Spinal cord (tissue), 10 donors: ENCODE results near the gene RUNX1. TPM values are rescaled to one million over a fixed set of nuclear protein-coding genes. Genes with fewer than 3 reads are reported as not detected.

ENCODE experiments used
- DNase-seq, 6 donors: peaks; one replicate each; pipeline versions ENCODE4 v3.0.0 to v3.0.0-alpha.2; 2013 to 2015; ENCODE audit warnings: low spot score in 6 of 6, low read depth in 4 of 6
- H3K27ac ChIP-seq: one replicate; pipeline ENCODE4 v1.5.1; 2013; ENCODE audit warnings: low read depth, low read length, control low read depth
- H3K27me3 ChIP-seq: one replicate; pipeline ENCODE4 v1.6.1; 2013; ENCODE audit warnings: low read length; ENCODE audit not compliant: control insufficient read depth, insufficient read depth
- H3K36me3 ChIP-seq: one replicate; pipeline ENCODE4 v1.6.1; 2013; ENCODE audit warnings: low read length; ENCODE audit not compliant: control insufficient read depth, insufficient read depth
- H3K4me1 ChIP-seq: one replicate; pipeline ENCODE4 v1.6.1; 2013; ENCODE audit warnings: low read length; ENCODE audit not compliant: control insufficient read depth, insufficient read depth
- H3K4me3 ChIP-seq: one replicate; pipeline ENCODE4 v1.5.1; 2013; ENCODE audit warnings: low read depth, low read length, control low read depth
- H3K9me3 ChIP-seq: one replicate; pipeline ENCODE4 v1.6.1; 2013; ENCODE audit warnings: low read length; ENCODE audit not compliant: control insufficient read depth, insufficient read depth
- WGBS: methylation state at CpG from one replicate; pipeline ENCODE4 v1.1.5; 2013; ENCODE audit warnings: missing lambda C conversion rate; ENCODE audit not compliant: insufficient coverage; 5-methylcytosine and 5-hydroxymethylcytosine counted together
- polyA plus RNA-seq, 2 donors: library from polyadenylated mRNA; unstranded; fragments of 120-200 nt; gene quantifications; one replicate each; pipeline ENCODE4 v1.2.1, GENCODE V29; 2013; ENCODE audit not compliant: insufficient read length in 2 of 2
- total RNA-seq, 2 donors: library from RNA; depleted of rRNA in 1 of 2; stranded (reverse); fragments of 120-200 nt in 1 of 2; fragments of >200 nt in 1 of 2; gene quantifications; one replicate each; pipeline versions ENCODE4 v1.2.3 to v1.2.4, GENCODE V29; 2013 to 2014
- donor health status: healthy.

Gene RUNX1
- total and polyA plus RNA-seq, 4 donors: 2.1 to 7.1 (median 3.2) TPM

DNA sequence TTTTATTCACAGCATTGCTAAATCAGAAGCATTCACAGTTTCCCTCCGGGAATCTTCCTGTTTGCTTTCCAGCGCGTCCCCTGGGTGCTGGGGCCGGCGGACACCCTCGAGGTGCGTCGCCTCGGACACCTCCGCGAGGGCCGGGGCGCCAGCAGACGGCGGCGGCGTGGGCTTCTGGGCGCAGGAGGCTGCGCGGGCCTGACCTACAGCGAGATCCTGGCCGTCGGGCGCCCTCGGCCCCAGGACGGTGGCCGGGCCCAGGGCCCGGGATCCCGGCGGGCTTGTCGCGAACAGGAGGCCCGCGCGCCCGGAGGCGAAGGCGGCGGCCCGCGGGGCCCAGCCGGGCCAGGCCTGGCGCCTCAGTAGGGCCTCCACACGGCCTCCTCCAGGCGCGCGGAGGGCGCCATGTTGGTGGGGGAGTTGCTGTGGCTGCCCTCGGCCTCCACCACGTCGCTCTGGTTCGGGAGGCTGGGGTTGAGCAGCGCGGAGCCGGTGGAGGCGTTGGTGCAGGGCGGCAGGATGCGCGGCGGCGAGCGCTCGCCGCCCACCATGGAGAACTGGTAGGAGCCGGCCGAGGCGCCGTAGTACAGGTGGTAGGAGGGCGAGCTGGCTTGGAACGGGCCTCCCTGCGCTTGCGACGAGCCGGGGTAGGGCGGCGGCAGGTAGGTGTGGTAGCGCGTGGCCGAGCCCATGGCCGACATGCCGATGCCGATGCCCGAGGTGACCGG is 257.2 kb downstream of the RUNX1 start:
- Histone ChIP-seq H3K4me3 (no peak overlapping the region), H3K36me3 (no peaks in the 10 kb centered on the region), H3K27ac (no peak overlapping the region), H3K27me3 (no peaks in the 10 kb centered on the region), H3K9me3 (no peaks in the 10 kb centered on the region), H3K4me1 (no peaks in the 10 kb centered on the region)
- no peak for DNase-seq
- 73% methylated on average over 84 of the region's 84 CpGs for WGBS

DNA sequence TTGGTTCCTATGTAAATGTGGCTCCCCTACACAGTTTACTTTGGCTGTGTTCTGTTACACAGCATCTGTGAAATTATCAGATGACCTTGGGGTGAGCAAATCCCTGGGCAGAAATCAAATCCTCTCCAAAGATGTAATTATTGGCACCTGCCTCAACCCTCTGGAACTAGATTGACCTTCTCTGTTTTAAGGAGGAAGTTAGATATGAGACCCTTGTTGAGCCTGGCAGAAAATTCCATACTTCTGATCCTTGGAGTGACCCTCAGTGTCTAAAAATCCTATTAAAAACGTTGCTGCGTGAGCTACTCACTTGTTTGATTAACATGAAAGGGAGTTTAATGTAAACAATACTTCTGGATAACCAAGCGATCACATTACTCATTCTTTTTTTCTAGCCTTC is 258.3 kb downstream of the RUNX1 start:
- H3K27me3 ChIP-seq: no peaks in the 10 kb centered on the region
- DNase-seq: no peak
- no peaks in the 10 kb centered on the region for H3K4me1 ChIP-seq
- WGBS: no CpG with 5 or more reads among the region's 3 CpGs
- no peaks in the 10 kb centered on the region for H3K36me3 ChIP-seq
- no peak overlapping the region for H3K4me3 ChIP-seq
- H3K9me3 ChIP-seq: no peaks in the 10 kb centered on the region
- no peak overlapping the region for H3K27ac ChIP-seq

- WGBS: 100% methylated on average over 3 of the region's 6 CpGs
- H3K4me1 ChIP-seq: no peaks in the 10 kb centered on the region
- no peak for DNase-seq
- no peak overlapping the region for H3K4me3 ChIP-seq
- no peaks in the 10 kb centered on the region for H3K9me3 ChIP-seq
- no peaks in the 10 kb centered on the region for H3K27me3 ChIP-seq
- no peaks in the 10 kb centered on the region for H3K36me3 ChIP-seq
- H3K27ac ChIP-seq: no peak overlapping the region
Observed at GRCh38 chr21:34790341-34790740, 258.8 kb downstream of the RUNX1 start.

GRCh38 chr21:34788879-34789278 is 260.2 kb downstream of the RUNX1 start:
- H3K27ac ChIP-seq: no peak overlapping the region
- H3K9me3 ChIP-seq: no peaks in the 10 kb centered on the region
- H3K27me3 ChIP-seq: no peaks in the 10 kb centered on the region
- 100% methylated on average over 1 of the region's 1 CpG for WGBS
- no peaks in the 10 kb centered on the region for H3K4me1 ChIP-seq
- no peak for DNase-seq
- H3K4me3 ChIP-seq: no peak overlapping the region
- H3K36me3 ChIP-seq: no peaks in the 10 kb centered on the region

- Histone ChIP-seq H3K4me3 (no peak overlapping the region), H3K27me3 (no peaks in the 10 kb centered on the region), H3K4me1 (no peaks in the 10 kb centered on the region), H3K9me3 (no peaks in the 10 kb centered on the region), H3K36me3 (no peaks in the 10 kb centered on the region), H3K27ac (no peak overlapping the region)
- DNase-seq: no peak
- no CpG with 5 or more reads among the region's 2 CpGs for WGBS
Observed at GRCh38 chr21:34783815-34784214, 265.3 kb downstream of the RUNX1 start.

DNA sequence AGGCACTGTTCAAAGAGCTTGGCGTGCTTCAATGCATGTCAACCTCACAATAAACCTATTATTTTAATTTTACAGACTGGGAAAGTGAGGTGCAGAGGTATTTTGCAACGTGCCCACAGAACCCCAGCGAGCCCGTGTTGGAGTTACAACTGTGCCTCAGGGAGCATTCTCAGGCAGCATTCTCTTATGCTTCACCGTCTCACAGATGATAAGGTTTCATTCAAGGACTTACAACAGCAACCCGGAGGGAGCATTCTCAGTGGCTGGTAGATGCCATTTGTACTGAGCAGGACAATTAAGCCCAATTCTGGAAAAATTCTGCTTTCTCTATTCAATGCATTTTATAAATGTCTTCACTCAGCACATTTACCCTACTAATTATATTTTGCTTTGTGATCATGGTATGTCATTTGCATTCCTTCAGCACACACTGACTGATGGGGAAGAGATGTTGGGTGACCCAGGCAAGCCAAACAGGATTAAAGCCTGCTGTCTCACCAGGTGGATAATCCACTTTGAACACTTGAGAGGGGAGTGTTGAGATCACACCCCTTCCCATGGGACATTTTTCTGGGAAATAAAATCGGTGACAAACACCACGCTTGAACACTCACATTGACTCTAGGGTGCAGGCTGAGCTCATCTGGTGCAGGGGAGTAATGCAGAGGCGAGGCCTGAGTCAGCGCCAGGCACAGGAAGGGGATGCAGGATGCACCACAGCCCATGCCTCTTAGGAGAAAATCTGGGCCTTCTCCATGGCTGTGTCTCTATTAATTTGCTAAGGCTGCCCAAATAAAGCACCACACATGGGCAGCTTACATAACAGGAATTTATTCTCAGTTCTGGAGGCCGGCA is 266.4 kb downstream of the RUNX1 start:
- Histone ChIP-seq H3K27me3 (no peaks in the 10 kb centered on the region), H3K9me3 (no peaks in the 10 kb centered on the region), H3K4me1 (no peaks in the 10 kb centered on the region), H3K36me3 (no peaks in the 10 kb centered on the region), H3K4me3 (no peak overlapping the region), H3K27ac (no peak overlapping the region)
- peak in 1 of 6 donors; percentile 83 for DNase-seq
- WGBS: 67% methylated on average over 10 of the region's 11 CpGs

GRCh38 chr21:34781526-34781925 is 267.6 kb downstream of the RUNX1 start:
- no peak for DNase-seq
- no peaks in the 10 kb centered on the region for H3K4me1 ChIP-seq
- H3K27me3 ChIP-seq: no peaks in the 10 kb centered on the region
- H3K36me3 ChIP-seq: no peaks in the 10 kb centered on the region
- no peak overlapping the region for H3K4me3 ChIP-seq
- 93% methylated on average over 3 of the region's 7 CpGs for WGBS
- no peaks in the 10 kb centered on the region for H3K9me3 ChIP-seq
- H3K27ac ChIP-seq: no peak overlapping the region

- Histone ChIP-seq H3K4me1 (no peaks in the 10 kb centered on the region), H3K27ac (no peak overlapping the region), H3K9me3 (no peaks in the 10 kb centered on the region), H3K4me3 (no peak overlapping the region), H3K36me3 (no peaks in the 10 kb centered on the region), H3K27me3 (no peaks in the 10 kb centered on the region)
- no peak for DNase-seq
- WGBS: no CpG with 5 or more reads among the region's 2 CpGs
Observed at GRCh38 chr21:34779860-34780259, 269.2 kb downstream of the RUNX1 start.

- Histone ChIP-seq H3K27ac (no peak overlapping the region), H3K9me3 (no peaks in the 10 kb centered on the region), H3K4me3 (no peak overlapping the region), H3K27me3 (no peaks in the 10 kb centered on the region), H3K4me1 (no peaks in the 10 kb centered on the region), H3K36me3 (no peaks in the 10 kb centered on the region)
- 49% methylated on average over 5 of the region's 7 CpGs for WGBS
- DNase-seq: no peak
Observed at GRCh38 chr21:34775793-34776192, 273.3 kb downstream of the RUNX1 start.

DNA sequence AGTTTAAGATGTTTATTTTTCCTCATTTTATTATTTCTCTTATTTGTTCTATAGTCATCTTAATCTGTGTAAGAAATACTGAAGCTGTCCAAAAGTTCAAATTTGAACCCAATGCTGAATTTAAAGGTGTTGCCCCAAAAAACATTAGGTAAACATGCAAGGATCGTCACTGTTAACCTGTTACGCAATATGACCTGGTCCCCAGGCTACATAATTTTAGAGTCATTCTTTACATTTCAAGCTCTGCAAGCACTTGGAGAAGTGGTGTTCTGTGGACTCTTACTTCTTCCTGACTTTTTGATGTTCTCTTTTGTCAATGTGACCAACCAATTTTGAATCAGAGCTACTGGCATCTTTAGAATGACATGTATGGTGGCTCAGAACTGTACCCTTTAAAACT is 274.4 kb downstream of the RUNX1 start:
- no peak for DNase-seq
- no peak overlapping the region for H3K27ac ChIP-seq
- WGBS: 60% methylated on average over 1 of the region's 2 CpGs
- no peaks in the 10 kb centered on the region for H3K36me3 ChIP-seq
- H3K4me3 ChIP-seq: no peak overlapping the region
- H3K27me3 ChIP-seq: no peaks in the 10 kb centered on the region
- no peaks in the 10 kb centered on the region for H3K9me3 ChIP-seq
- no peaks in the 10 kb centered on the region for H3K4me1 ChIP-seq
